Suprapubic skin (tissue), 4 donors: ENCODE measurements around the gene NAT14. TPM values are rescaled to one million over a fixed set of nuclear protein-coding genes. Genes with fewer than 3 reads are reported as not detected.
A peak's percentile ranks its signal among the peaks of the same experiment; 100 is the strongest.

Source experiments
- DNase-seq, 2 donors: peaks; one replicate each; pipeline ENCODE4 v3.0.0-alpha.2; 2019; ENCODE audit warnings: low spot score in 2 of 2
- H3K27ac ChIP-seq: fragments of 200-600 bp; sonication (generic); one replicate; pipeline ENCODE4 v1.5.1; 2019
- H3K27me3 ChIP-seq: fragments of 200-600 bp; sonication (generic); one replicate; pipeline ENCODE4 v1.5.1; 2019
- H3K36me3 ChIP-seq: fragments of 200-600 bp; sonication (generic); one replicate; pipeline ENCODE4 v1.5.1; 2019
- H3K4me1 ChIP-seq: fragments of 200-600 bp; sonication (generic); one replicate; pipeline ENCODE4 v1.5.1; 2019
- H3K4me3 ChIP-seq: fragments of 200-600 bp; sonication (generic); one replicate; pipeline ENCODE4 v1.5.1; 2019; ENCODE audit warnings: mild to moderate bottlenecking
- H3K9me3 ChIP-seq: fragments of 200-600 bp; sonication (generic); one replicate; pipeline ENCODE4 v1.5.1; 2019
- CTCF ChIP-seq, 2 donors: fragments of 200-600 bp in 1 of 2; fragments of 450-650 bp in 1 of 2; sonication (generic) in 1 of 2; IDR thresholded peaks; one replicate each; pipeline ENCODE4 v1.5.1; 2016 to 2019; ENCODE audit warnings: antibody characterized with exemption in 2 of 2, mild to moderate bottlenecking in 1 of 2, moderate library complexity in 1 of 2
- EP300 ChIP-seq: sonication (generic); formaldehyde crosslinking; IDR thresholded peaks from one replicate; pipeline ENCODE4 v1.6.1; 2017; ENCODE audit warnings: antibody characterized with exemption
- POLR2A ChIP-seq, 2 donors: fragments of 450-650 bp; IDR thresholded peaks; one replicate each; pipeline ENCODE4 v1.6.1; 2017; ENCODE audit warnings: antibody characterized with exemption in 2 of 2, mild to moderate bottlenecking in 2 of 2, moderate library complexity in 2 of 2
- POLR2AphosphoS5 ChIP-seq, 3 donors: sonication (generic); formaldehyde crosslinking; IDR thresholded peaks; one replicate each; pipeline ENCODE4 v1.6.1; 2017; ENCODE audit warnings: antibody characterized with exemption in 3 of 3
- WGBS: methylation state at CpG from one replicate; pipeline ENCODE4 v1.1.5; 2018; 5-methylcytosine and 5-hydroxymethylcytosine counted together
- total RNA-seq, 4 donors: library from RNA; depleted of rRNA; stranded (reverse); fragments of >200 nt; gene quantifications; one replicate each; pipeline ENCODE4 v1.1.0, GENCODE V29; 2016

Gene NAT14
- total RNA-seq, 4 donors from 2014 or later = 2.4 to 4.8 (median 4.0) TPM

DNA sequence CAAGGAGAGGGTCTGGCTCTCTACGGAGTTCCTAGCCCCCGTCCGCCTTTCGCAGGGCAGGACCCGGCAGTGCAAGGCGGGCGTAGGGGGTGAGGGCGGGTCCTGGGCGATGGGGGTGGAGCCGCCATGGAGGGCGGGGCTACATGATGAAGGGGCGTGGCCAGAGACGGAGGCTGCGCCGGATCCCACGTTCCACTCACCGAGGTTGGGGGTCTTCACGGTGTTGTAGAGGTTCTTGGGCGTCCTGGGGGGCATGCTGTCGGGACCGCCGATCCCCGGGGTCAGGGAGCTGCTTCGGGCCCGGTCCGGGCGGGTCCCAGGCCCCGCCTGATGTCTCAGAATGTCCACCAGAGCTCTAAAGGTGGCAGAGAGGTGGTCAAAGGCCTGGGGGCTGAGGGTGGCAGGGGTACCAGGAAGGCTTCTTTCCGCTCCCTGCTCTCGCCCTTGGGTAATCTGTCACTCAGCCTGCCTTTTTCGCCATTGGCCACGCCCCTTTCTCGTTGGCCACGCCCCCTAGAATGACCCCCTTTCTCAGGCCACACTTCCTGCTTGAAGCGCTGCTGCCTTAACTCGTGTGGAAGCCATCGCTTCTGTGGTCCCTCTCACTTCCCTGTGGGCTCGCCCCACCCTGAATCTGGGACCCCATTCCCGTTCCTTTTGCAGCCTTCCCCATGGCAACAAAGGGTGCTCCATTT lies 44.4 kb upstream of the NAT14 start:
- no peak for DNase-seq
- 7% methylated on average over 18 of the region's 39 CpGs for WGBS
- no peaks in the 10 kb centered on the region for H3K36me3 ChIP-seq
- H3K9me3 ChIP-seq = no peaks in the 10 kb centered on the region
- TF ChIP-seq EP300 (no peak), CTCF (IDR thresholded peaks at IDR 0.05) (no peak), POLR2A (IDR thresholded peaks at IDR 0.05) (no peak), POLR2AphosphoS5 (IDR thresholded peaks at IDR 0.05) (no peak)
- peaks cover 23% of the 10 kb centered on the region for H3K4me1 ChIP-seq
- peaks cover 98% of the 10 kb centered on the region for H3K27me3 ChIP-seq
- no peak overlapping the region for H3K27ac ChIP-seq
- no peak overlapping the region for H3K4me3 ChIP-seq

GRCh38 chr19:55441319-55441691 lies 43.7 kb upstream of the NAT14 start:
- no peak overlapping the region for H3K4me3 ChIP-seq
- no peak overlapping the region for H3K27ac ChIP-seq
- peaks cover 27% of the 10 kb centered on the region for H3K4me1 ChIP-seq
- TF ChIP-seq CTCF (IDR thresholded peaks at IDR 0.05) (no peak), POLR2AphosphoS5 (IDR thresholded peaks at IDR 0.05) (no peak), POLR2A (IDR thresholded peaks at IDR 0.05) (no peak), EP300 (no peak)
- no peak for DNase-seq
- 6% methylated on average over 19 of the region's 21 CpGs for WGBS
- H3K27me3 ChIP-seq = peaks cover 94% of the 10 kb centered on the region
- no peaks in the 10 kb centered on the region for H3K36me3 ChIP-seq
- H3K9me3 ChIP-seq = no peaks in the 10 kb centered on the region

- TF ChIP-seq EP300 = no peak
- no peak for TF ChIP-seq CTCF (IDR thresholded peaks at IDR 0.05)
- TF ChIP-seq POLR2A (IDR thresholded peaks at IDR 0.05) = no peak
- TF ChIP-seq POLR2AphosphoS5 (IDR thresholded peaks at IDR 0.05) = no peak
- Histone ChIP-seq H3K4me1 (peaks cover 30% of the 10 kb centered on the region), H3K36me3 (no peaks in the 10 kb centered on the region), H3K4me3 (peak overlapping the region; percentile 23), H3K27me3 (peaks cover 89% of the 10 kb centered on the region), H3K9me3 (no peaks in the 10 kb centered on the region), H3K27ac (no peak overlapping the region)
- no peak for DNase-seq
- 1% methylated on average over 18 of the region's 39 CpGs for WGBS
Measured at GRCh38 chr19:55441692-55442321, 43.2 kb upstream of the NAT14 start.

DNA sequence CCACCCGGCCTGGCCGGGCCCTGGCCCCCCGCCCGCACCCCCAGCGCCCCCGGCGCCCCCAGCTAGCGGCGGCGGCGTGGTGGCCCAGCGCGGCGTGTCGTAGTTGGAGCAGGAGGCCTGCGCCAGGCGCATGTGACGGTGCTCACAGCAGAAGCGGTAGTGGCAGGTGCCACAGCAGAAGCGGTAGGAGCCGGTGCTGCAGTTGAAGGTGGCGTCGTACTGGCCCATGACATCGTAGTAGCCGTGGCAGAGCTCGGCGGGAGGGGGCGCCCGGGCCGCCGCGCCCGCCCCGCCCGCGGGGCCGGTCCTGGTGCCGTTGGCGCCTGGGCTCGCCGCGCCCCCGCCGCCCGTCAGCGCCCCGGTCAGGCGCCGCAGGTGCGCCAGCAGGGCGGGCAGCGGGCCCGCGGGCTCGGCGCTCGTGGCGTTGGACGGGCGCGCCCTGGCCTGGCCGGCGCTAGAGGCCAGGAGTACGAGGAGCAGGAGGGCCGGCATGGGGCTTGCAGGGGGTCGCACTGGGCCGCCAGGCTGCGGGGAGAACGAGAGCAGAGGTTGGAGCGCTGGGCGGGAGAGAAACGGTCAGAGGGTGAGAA lies 42.5 kb upstream of the NAT14 start:
- TF ChIP-seq POLR2AphosphoS5 (IDR thresholded peaks at IDR 0.05) (no peak), POLR2A (IDR thresholded peaks at IDR 0.05) (no peak), EP300 (no peak), CTCF (IDR thresholded peaks at IDR 0.05) (no peak)
- Histone ChIP-seq H3K27ac (no peak overlapping the region), H3K27me3 (peaks cover 89% of the 10 kb centered on the region), H3K4me3 (peak overlapping the region; percentile 23), H3K36me3 (no peaks in the 10 kb centered on the region), H3K9me3 (no peaks in the 10 kb centered on the region), H3K4me1 (peaks cover 37% of the 10 kb centered on the region)
- DNase-seq = no peak
- 0% methylated on average over 7 of the region's 72 CpGs for WGBS
